T-helper 17 cell (primary cell): ENCODE results near the gene GRIN3B. TPM values are rescaled to one million over a fixed set of nuclear protein-coding genes. Genes with fewer than 3 reads are reported as not detected.

ENCODE experiments used
- ATAC-seq: fragments of 150-1000 bp; cut with Tn5 transposase; 2 replicates; pipeline ENCODE4 v1.10.0; 2021; ENCODE audit warnings: mild to moderate bottlenecking, moderate library complexity
- DNase-seq, 3 donors: peaks; one replicate each; pipeline versions ENCODE4 v3.0.0 to v3.0.0-alpha.2; 2020 to 2021
- H3K9me3 ChIP-seq: one replicate; pipeline ENCODE4 v1.7.0; 2013; ENCODE audit warnings: low read length, mild to moderate bottlenecking; ENCODE audit not compliant: control insufficient read depth, poor library complexity, severe bottlenecking
- H3K27ac Mint-ChIP-seq: one replicate; pipeline ENCODE4 v1.8.0; 2022; ENCODE audit warnings: mild to moderate bottlenecking, moderate library complexity, mixed read lengths
- H3K27me3 Mint-ChIP-seq: one replicate; pipeline ENCODE4 v1.8.0; 2022; ENCODE audit warnings: mixed read lengths
- H3K36me3 Mint-ChIP-seq: one replicate; pipeline ENCODE4 v1.8.0; 2022; ENCODE audit warnings: low read depth, mixed read lengths
- H3K4me1 Mint-ChIP-seq: one replicate; pipeline ENCODE4 v1.8.0; 2022; ENCODE audit warnings: mild to moderate bottlenecking, mixed read lengths
- H3K4me3 Mint-ChIP-seq: one replicate; pipeline ENCODE4 v1.8.0; 2022; ENCODE audit warnings: mild to moderate bottlenecking, moderate library complexity, mixed read lengths
- total RNA-seq, 4 donors: library from RNA in 2 of 4; stranded (reverse) in 2 of 4; gene quantifications; one replicate each; pipeline ENCODE4 v1.2.3 and lab custom pipeline; 2022 to 2026

Gene GRIN3B
- total RNA-seq, 2 donors from 2014 or later: 1.8 TPM; not detected in 1

- peaks cover 2% of the 10 kb centered on the region for H3K4me1 Mint-ChIP-seq
- DNase-seq: no peak
Measured at GRCh38 chr19:960601-960938, 39.6 kb upstream of the GRIN3B start.

GRCh38 chr19:961866-962620 lies 38.2 kb upstream of the GRIN3B start:
- DNase-seq: no peak
- peaks cover 2% of the 10 kb centered on the region for H3K4me1 Mint-ChIP-seq
- peaks cover 2% of the 10 kb centered on the region for H3K36me3 Mint-ChIP-seq
- no peaks in the 10 kb centered on the region for H3K27me3 Mint-ChIP-seq
- no peak overlapping the region for H3K4me3 Mint-ChIP-seq
- no peaks in the 10 kb centered on the region for H3K9me3 ChIP-seq
- no peak for ATAC-seq
- H3K27ac Mint-ChIP-seq: peak overlapping the region; percentile 77

More at GRCh38 chr19:960601-960938, 39.6 kb upstream of the GRIN3B start:
- H3K27ac Mint-ChIP-seq: no peak overlapping the region
- H3K27me3 Mint-ChIP-seq: no peaks in the 10 kb centered on the region
- H3K4me3 Mint-ChIP-seq: no peak overlapping the region
- no peaks in the 10 kb centered on the region for H3K9me3 ChIP-seq
- ATAC-seq: no peak
- peaks cover 2% of the 10 kb centered on the region for H3K36me3 Mint-ChIP-seq

- Mint-ChIP-seq H3K4me1 (peaks cover 2% of the 10 kb centered on the region), H3K27me3 (no peaks in the 10 kb centered on the region), H3K36me3 (peaks cover 2% of the 10 kb centered on the region), H3K4me3 (no peak overlapping the region), H3K27ac (peak overlapping the region; percentile 77)
- DNase-seq: no peak
- no peak for ATAC-seq
- no peaks in the 10 kb centered on the region for H3K9me3 ChIP-seq
Measured at GRCh38 chr19:962683-963400, 37.4 kb upstream of the GRIN3B start.

- DNase-seq (no peak), ATAC-seq (no peak)
- Mint-ChIP-seq H3K4me3 (no peak overlapping the region), H3K27ac (peak overlapping the region; percentile 32), H3K4me1 (peaks cover 2% of the 10 kb centered on the region), H3K27me3 (no peaks in the 10 kb centered on the region), H3K36me3 (peaks cover 2% of the 10 kb centered on the region)
- H3K9me3 ChIP-seq: no peaks in the 10 kb centered on the region
Measured at GRCh38 chr19:963486-963951, 36.7 kb upstream of the GRIN3B start.

- no peak overlapping the region for H3K4me3 Mint-ChIP-seq
- ATAC-seq (no peak), DNase-seq (no peak)
- no peaks in the 10 kb centered on the region for H3K9me3 ChIP-seq
- H3K27ac Mint-ChIP-seq: no peak overlapping the region
- no peaks in the 10 kb centered on the region for H3K27me3 Mint-ChIP-seq
- H3K36me3 Mint-ChIP-seq: peaks cover 2% of the 10 kb centered on the region
- peaks cover 2% of the 10 kb centered on the region for H3K4me1 Mint-ChIP-seq
Measured at GRCh38 chr19:964116-964520, 36.1 kb upstream of the GRIN3B start.

- no peaks in the 10 kb centered on the region for H3K9me3 ChIP-seq
- ATAC-seq (no peak), DNase-seq (no peak)
- Mint-ChIP-seq H3K4me3 (no peak overlapping the region), H3K4me1 (peaks cover 2% of the 10 kb centered on the region), H3K36me3 (peaks cover 2% of the 10 kb centered on the region), H3K27ac (no peak overlapping the region), H3K27me3 (no peaks in the 10 kb centered on the region)
Measured at GRCh38 chr19:964761-965694, 35.2 kb upstream of the GRIN3B start.

- Mint-ChIP-seq H3K27me3 (no peaks in the 10 kb centered on the region), H3K4me1 (peaks cover 2% of the 10 kb centered on the region), H3K27ac (peak overlapping the region; percentile 16), H3K4me3 (peak overlapping the region; percentile 5), H3K36me3 (peaks cover 2% of the 10 kb centered on the region)
- DNase-seq: no peak
- ATAC-seq: no peak
- H3K9me3 ChIP-seq: peaks cover 3% of the 10 kb centered on the region
Measured at GRCh38 chr19:966485-967088, 33.6 kb upstream of the GRIN3B start.

- Mint-ChIP-seq H3K36me3 (peaks cover 3% of the 10 kb centered on the region), H3K4me3 (peak overlapping the region; percentile 66), H3K27me3 (no peaks in the 10 kb centered on the region), H3K27ac (peak overlapping the region; percentile 27), H3K4me1 (no peaks in the 10 kb centered on the region)
- ATAC-seq (no peak), DNase-seq (no peak)
- H3K9me3 ChIP-seq: peaks cover 3% of the 10 kb centered on the region
Measured at GRCh38 chr19:970695-971094, 29.5 kb upstream of the GRIN3B start.

- Mint-ChIP-seq H3K4me1 (no peaks in the 10 kb centered on the region), H3K27ac (no peak overlapping the region), H3K4me3 (no peak overlapping the region), H3K27me3 (no peaks in the 10 kb centered on the region), H3K36me3 (peaks cover 3% of the 10 kb centered on the region)
- ATAC-seq (no peak), DNase-seq (no peak)
- H3K9me3 ChIP-seq: peaks cover 3% of the 10 kb centered on the region
Measured at GRCh38 chr19:971795-972194, 28.4 kb upstream of the GRIN3B start.

GRCh38 chr19:972281-972680 lies 27.9 kb upstream of the GRIN3B start:
- no peaks in the 10 kb centered on the region for H3K4me1 Mint-ChIP-seq
- no peak overlapping the region for H3K4me3 Mint-ChIP-seq
- H3K36me3 Mint-ChIP-seq: peaks cover 3% of the 10 kb centered on the region
- peaks cover 3% of the 10 kb centered on the region for H3K9me3 ChIP-seq
- no peaks in the 10 kb centered on the region for H3K27me3 Mint-ChIP-seq
- no peak for ATAC-seq
- DNase-seq: no peak
- H3K27ac Mint-ChIP-seq: no peak overlapping the region

- Mint-ChIP-seq H3K36me3 (peaks cover 3% of the 10 kb centered on the region), H3K27me3 (no peaks in the 10 kb centered on the region), H3K4me1 (no peaks in the 10 kb centered on the region), H3K4me3 (no peak overlapping the region), H3K27ac (no peak overlapping the region)
- peaks cover 3% of the 10 kb centered on the region for H3K9me3 ChIP-seq
- no peak for ATAC-seq
- DNase-seq: no peak
Measured at GRCh38 chr19:973726-974563, 26.3 kb upstream of the GRIN3B start.

GRCh38 chr19:974564-975257 lies 25.5 kb upstream of the GRIN3B start:
- peaks cover 3% of the 10 kb centered on the region for H3K9me3 ChIP-seq
- H3K27me3 Mint-ChIP-seq: no peaks in the 10 kb centered on the region
- no peak for ATAC-seq
- H3K4me1 Mint-ChIP-seq: no peaks in the 10 kb centered on the region
- no peak overlapping the region for H3K4me3 Mint-ChIP-seq
- no peak for DNase-seq
- H3K27ac Mint-ChIP-seq: no peak overlapping the region
- H3K36me3 Mint-ChIP-seq: peaks cover 3% of the 10 kb centered on the region
